ENCODE results near the gene GAD1. TPM values are rescaled to one million over a fixed set of nuclear protein-coding genes. Genes with fewer than 3 reads are reported as not detected.

The GAD1 gene
- total RNA-seq, 2 experiments from 2014 or later, result not detected

- no peak for DNase-seq (ENCODE audit: low spot score)
- no peak overlapping the region for H3K4me2 ChIP-seq (ENCODE audit: low read length)
- intact Hi-C loops (cut with micrococcal nuclease; ENCODE audit: unreplicated experiment), result no loop called here
Observed at GRCh38 chr2:170821531-170822289, 5.0 kb downstream of the GAD1 start.

GRCh38 chr2:170822290-170823087 lies 5.8 kb downstream of the GAD1 start:
- Histone ChIP-seq H3K4me1 (ENCODE audit: insufficient read depth, low read length, poor library complexity, severe bottlenecking) (no peaks in the 10 kb centered on the region), H3K9me2 (ENCODE audit: insufficient read depth, low read length) (no peaks in the 10 kb centered on the region), H3K36me3 (ENCODE audit: insufficient read depth, low read length) (no peaks in the 10 kb centered on the region), H3K79me2 (ENCODE audit: insufficient read depth, low read depth, low read length) (no peaks in the 10 kb centered on the region), H3K27ac (ENCODE audit: low read depth, low read length, poor library complexity, severe bottlenecking) (no peak overlapping the region), H3K4me3 (ENCODE audit: low read depth, low read length, poor library complexity, severe bottlenecking) (no peak overlapping the region), H3K4me2 (ENCODE audit: low read length) (no peak overlapping the region), H2AFZ (ENCODE audit: low read length) (no peak overlapping the region), H3K9me3 (ENCODE audit: low read length) (no peaks in the 10 kb centered on the region), H4K20me1 (ENCODE audit: insufficient read depth, low read length) (no peaks in the 10 kb centered on the region)
- no TSS peak for BruUV-seq (replicated peaks)
- DNase-seq (ENCODE audit: low spot score), result no peak
- POLR2A ChIA-PET, result no interaction called here
- TF ChIP-seq EZH2phosphoT487 (IDR thresholded peaks at IDR 0.05; ENCODE audit: borderline replicate concordance, low read depth, low read length), result no peak
- TF ChIP-seq, protein P1, sequence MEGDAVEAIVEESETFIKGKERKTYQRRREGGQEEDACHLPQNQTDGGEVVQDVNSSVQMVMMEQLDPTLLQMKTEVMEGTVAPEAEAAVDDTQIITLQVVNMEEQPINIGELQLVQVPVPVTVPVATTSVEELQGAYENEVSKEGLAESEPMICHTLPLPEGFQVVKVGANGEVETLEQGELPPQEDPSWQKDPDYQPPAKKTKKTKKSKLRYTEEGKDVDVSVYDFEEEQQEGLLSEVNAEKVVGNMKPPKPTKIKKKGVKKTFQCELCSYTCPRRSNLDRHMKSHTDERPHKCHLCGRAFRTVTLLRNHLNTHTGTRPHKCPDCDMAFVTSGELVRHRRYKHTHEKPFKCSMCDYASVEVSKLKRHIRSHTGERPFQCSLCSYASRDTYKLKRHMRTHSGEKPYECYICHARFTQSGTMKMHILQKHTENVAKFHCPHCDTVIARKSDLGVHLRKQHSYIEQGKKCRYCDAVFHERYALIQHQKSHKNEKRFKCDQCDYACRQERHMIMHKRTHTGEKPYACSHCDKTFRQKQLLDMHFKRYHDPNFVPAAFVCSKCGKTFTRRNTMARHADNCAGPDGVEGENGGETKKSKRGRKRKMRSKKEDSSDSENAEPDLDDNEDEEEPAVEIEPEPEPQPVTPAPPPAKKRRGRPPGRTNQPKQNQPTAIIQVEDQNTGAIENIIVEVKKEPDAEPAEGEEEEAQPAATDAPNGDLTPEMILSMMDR (conservative IDR thresholded peaks at IDR 0.05; ENCODE audit: low read length), result no peak
- intact Hi-C loops (cut with micrococcal nuclease; ENCODE audit: unreplicated experiment), result no loop called here
- CTCF ChIA-PET (ENCODE audit: unreplicated experiment), result no interaction called here

More at GRCh38 chr2:170821531-170822289, 5.0 kb downstream of the GAD1 start:
- TF ChIP-seq, protein P1 (conservative IDR thresholded peaks at IDR 0.05; ENCODE audit: low read length), result no peak
- TF ChIP-seq EZH2phosphoT487 (IDR thresholded peaks at IDR 0.05; ENCODE audit: borderline replicate concordance, low read depth, low read length), result no peak
- no peaks in the 10 kb centered on the region for H4K20me1 ChIP-seq (ENCODE audit: insufficient read depth, low read length)
- H3K27ac ChIP-seq (ENCODE audit: low read depth, low read length, poor library complexity, severe bottlenecking), result no peak overlapping the region
- H3K79me2 ChIP-seq (ENCODE audit: insufficient read depth, low read depth, low read length), result no peaks in the 10 kb centered on the region
- no peak overlapping the region for H2AFZ ChIP-seq (ENCODE audit: low read length)
- ChIA-PET POLR2A (no interaction called here), CTCF (ENCODE audit: unreplicated experiment) (no interaction called here)
- H3K36me3 ChIP-seq (ENCODE audit: insufficient read depth, low read length), result no peaks in the 10 kb centered on the region
- BruUV-seq (replicated peaks), result no TSS peak
- H3K4me1 ChIP-seq (ENCODE audit: insufficient read depth, low read length, poor library complexity, severe bottlenecking), result no peaks in the 10 kb centered on the region
- no peak overlapping the region for H3K4me3 ChIP-seq (ENCODE audit: low read depth, low read length, poor library complexity, severe bottlenecking)
- H3K9me3 ChIP-seq (ENCODE audit: low read length), result no peaks in the 10 kb centered on the region
- H3K9me2 ChIP-seq (ENCODE audit: insufficient read depth, low read length), result no peaks in the 10 kb centered on the region

Measured in OCI-LY7 (cell line).